Measurements from ENCODE around the gene IL17REL. TPM values are rescaled to one million over a fixed set of nuclear protein-coding genes. Genes with fewer than 3 reads are reported as not detected.
A peak's percentile ranks its signal among the peaks of the same experiment; 100 is the strongest.

The IL17REL gene
- total and polyA plus RNA-seq, 2 of the 13 experiments (the other 11 are each of a cell fraction or from before 2014, with no cell fraction given), result not detected

DNA sequence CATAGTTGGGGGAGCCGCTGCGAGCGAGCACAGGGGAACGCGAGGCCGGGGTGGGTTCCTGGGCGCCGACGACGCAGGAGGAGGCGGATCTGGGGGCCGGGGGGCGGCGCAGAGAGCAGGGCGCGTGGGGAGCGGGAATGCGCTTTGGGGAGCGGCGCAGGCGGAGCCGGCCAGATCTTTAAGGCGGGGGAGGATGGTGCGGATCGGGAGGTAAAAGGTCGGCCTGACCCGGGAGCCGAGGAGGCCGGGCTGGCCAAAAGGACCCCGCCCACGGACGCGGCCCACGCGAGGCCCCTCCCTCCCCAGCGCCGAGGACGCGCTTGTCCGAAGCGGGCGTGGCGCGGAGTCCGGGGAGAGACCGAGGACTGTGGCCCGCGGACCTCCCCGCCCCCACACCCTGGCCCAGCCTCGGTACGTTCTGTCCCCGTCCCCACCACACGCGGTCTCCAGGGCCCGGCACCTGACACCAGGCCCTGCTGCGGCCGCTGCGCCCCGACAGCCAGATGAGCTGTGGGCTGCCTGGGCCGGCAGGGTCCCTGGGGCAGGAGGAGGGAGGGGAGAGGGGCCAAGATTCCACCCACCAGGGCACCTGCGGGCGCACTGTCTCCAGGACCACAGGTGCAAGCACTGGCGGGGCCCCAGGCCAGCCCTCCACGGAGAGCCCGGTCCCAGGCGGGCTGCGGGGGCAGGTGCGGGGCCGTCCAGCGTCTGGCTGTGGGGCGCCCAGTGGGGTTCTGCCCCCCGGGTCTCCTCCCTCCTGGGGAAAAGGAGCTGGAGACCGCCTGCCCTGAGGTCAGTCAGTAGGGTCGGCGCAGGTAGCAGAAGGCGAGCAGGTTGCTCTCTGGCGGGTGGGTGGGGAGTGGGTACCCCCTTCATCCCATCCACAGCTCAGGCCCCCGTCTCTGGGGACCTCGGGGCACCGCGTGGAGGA is 41.1 kb downstream of the IL17REL start (continued):
- TF ChIP-seq, protein P1, sequence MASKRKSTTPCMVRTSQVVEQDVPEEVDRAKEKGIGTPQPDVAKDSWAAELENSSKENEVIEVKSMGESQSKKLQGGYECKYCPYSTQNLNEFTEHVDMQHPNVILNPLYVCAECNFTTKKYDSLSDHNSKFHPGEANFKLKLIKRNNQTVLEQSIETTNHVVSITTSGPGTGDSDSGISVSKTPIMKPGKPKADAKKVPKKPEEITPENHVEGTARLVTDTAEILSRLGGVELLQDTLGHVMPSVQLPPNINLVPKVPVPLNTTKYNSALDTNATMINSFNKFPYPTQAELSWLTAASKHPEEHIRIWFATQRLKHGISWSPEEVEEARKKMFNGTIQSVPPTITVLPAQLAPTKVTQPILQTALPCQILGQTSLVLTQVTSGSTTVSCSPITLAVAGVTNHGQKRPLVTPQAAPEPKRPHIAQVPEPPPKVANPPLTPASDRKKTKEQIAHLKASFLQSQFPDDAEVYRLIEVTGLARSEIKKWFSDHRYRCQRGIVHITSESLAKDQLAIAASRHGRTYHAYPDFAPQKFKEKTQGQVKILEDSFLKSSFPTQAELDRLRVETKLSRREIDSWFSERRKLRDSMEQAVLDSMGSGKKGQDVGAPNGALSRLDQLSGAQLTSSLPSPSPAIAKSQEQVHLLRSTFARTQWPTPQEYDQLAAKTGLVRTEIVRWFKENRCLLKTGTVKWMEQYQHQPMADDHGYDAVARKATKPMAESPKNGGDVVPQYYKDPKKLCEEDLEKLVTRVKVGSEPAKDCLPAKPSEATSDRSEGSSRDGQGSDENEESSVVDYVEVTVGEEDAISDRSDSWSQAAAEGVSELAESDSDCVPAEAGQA (IDR thresholded peaks at IDR 0.05; ENCODE audit: low read depth), result no peak
- TF ChIP-seq, protein P1 (CRISPR knock-in tag; IDR thresholded peaks at IDR 0.05; ENCODE audit: borderline replicate concordance), result no peak
- TF ChIP-seq GFI1 (CRISPR knock-in tag; IDR thresholded peaks at IDR 0.05; ENCODE audit: borderline replicate concordance) (0 out of 2 replicates have a peak, but pooled peaks have one; percentile 26), ZEB1 (IDR thresholded peaks at IDR 0.05; ENCODE audit: insufficient replicate concordance, low read depth) (no peak), ZNF564 (CRISPR knock-in tag; IDR thresholded peaks at IDR 0.05) (0 out of 2 replicates have a peak, but pooled peaks have one; percentile 21), HNF4A (CRISPR knock-in tag; IDR thresholded peaks at IDR 0.05) (0 out of 2 replicates have a peak, but pooled peaks have one; percentile 4), ZNF34 (CRISPR knock-in tag; IDR thresholded peaks at IDR 0.05; ENCODE audit: borderline replicate concordance) (no peak), ZNF577 (CRISPR knock-in tag; IDR thresholded peaks at IDR 0.05; ENCODE audit: borderline replicate concordance, low read depth) (no peak), ZNF484 (CRISPR knock-in tag; IDR thresholded peaks at IDR 0.05; ENCODE audit: borderline replicate concordance, low read depth) (no peak), PAWR (CRISPR knock-in tag; IDR thresholded peaks at IDR 0.05; ENCODE audit: borderline replicate concordance) (no peak), ZNF776 (CRISPR knock-in tag; IDR thresholded peaks at IDR 0.05) (no peak)
- TF ChIP-seq, protein P2, sequence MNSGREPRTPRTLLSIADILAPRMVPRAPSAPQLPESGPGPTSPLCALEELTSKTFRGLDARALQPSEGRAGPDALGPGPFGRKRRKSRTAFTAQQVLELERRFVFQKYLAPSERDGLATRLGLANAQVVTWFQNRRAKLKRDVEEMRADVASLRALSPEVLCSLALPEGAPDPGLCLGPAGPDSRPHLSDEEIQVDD (CRISPR knock-in tag; IDR thresholded peaks at IDR 0.05; ENCODE audit: borderline replicate concordance), result no peak
- TF ChIP-seq, protein P3, sequence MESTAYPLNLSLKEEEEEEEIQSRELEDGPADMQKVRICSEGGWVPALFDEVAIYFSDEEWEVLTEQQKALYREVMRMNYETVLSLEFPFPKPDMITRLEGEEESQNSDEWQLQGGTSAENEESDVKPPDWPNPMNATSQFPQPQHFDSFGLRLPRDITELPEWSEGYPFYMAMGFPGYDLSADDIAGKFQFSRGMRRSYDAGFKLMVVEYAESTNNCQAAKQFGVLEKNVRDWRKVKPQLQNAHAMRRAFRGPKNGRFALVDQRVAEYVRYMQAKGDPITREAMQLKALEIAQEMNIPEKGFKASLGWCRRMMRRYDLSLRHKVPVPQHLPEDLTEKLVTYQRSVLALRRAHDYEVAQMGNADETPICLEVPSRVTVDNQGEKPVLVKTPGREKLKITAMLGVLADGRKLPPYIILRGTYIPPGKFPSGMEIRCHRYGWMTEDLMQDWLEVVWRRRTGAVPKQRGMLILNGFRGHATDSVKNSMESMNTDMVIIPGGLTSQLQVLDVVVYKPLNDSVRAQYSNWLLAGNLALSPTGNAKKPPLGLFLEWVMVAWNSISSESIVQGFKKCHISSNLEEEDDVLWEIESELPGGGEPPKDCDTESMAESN (CRISPR knock-in tag; conservative IDR thresholded peaks at IDR 0.05), result no peak; the same call in 1 of the 2 replicates
- TF ChIP-seq, protein P4, sequence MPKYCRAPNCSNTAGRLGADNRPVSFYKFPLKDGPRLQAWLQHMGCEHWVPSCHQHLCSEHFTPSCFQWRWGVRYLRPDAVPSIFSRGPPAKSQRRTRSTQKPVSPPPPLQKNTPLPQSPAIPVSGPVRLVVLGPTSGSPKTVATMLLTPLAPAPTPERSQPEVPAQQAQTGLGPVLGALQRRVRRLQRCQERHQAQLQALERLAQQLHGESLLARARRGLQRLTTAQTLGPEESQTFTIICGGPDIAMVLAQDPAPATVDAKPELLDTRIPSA (CRISPR knock-in tag; IDR thresholded peaks at IDR 0.05; ENCODE audit: borderline replicate concordance), result no peak

Measured in HepG2 (cell line).